H1 (cell line): ENCODE data around the gene CPLANE1. TPM values are rescaled to one million over a fixed set of nuclear protein-coding genes. Genes with fewer than 3 reads are reported as not detected.

Source experiments
- EP300 ChIP-seq, 2 experiments: IDR thresholded peaks; 1 replicate in 1 of 2; 2 replicates in 1 of 2; pipeline ENCODE4 v1.6.1; 2011 to 2012; ENCODE audit warnings: low read depth in 2 of 2, low read length in 2 of 2, mild to moderate bottlenecking in 2 of 2, borderline replicate concordance in 1 of 2, inconsistent platforms in 1 of 2, moderate library complexity in 1 of 2
- FOSL1 ChIP-seq: IDR thresholded peaks from 2 replicates; pipeline ENCODE4 v1.6.1; 2011; ENCODE audit warnings: mild to moderate bottlenecking, low read depth, low read length, moderate library complexity; ENCODE audit not compliant: insufficient read depth
- GABPA ChIP-seq: IDR thresholded peaks from 2 replicates; pipeline ENCODE4 v1.6.1; 2011; ENCODE audit warnings: mild to moderate bottlenecking, low read length, moderate library complexity, borderline replicate concordance; ENCODE audit not compliant: insufficient read depth
- KDM4A ChIP-seq: IDR thresholded peaks from one replicate; pipeline ENCODE4 v1.7.1; 2012; ENCODE audit warnings: low read depth, mild to moderate bottlenecking, moderate library complexity, low read length, inconsistent platforms; ENCODE audit not compliant: severe bottlenecking
- NANOG ChIP-seq: IDR thresholded peaks from 2 replicates; pipeline ENCODE4 v1.6.1; 2011; ENCODE audit warnings: low read length, low read depth, mild to moderate bottlenecking, inconsistent platforms; ENCODE audit not compliant: insufficient read depth, poor library complexity, severe bottlenecking
- RNF2 ChIP-seq: fragments of 200-900, 300-1000 bp; sonication (generic); IDR thresholded peaks from 2 replicates; pipeline ENCODE4 v1.7.1; 2016; ENCODE audit warnings: borderline replicate concordance, low read depth, mild to moderate bottlenecking, antibody characterized with exemption, low read length; ENCODE audit not compliant: poor library complexity, severe bottlenecking; ENCODE audit errors: missing control alignments
- SP4 ChIP-seq: IDR thresholded peaks from 2 replicates; pipeline ENCODE4 v1.6.1; 2012; ENCODE audit warnings: low read length, inconsistent platforms
- polyA plus RNA-seq, 7 experiments: library from polyadenylated mRNA; depleted of rRNA in 3 of 7; stranded (reverse) in 5 of 7; unstranded in 2 of 7; fragments of >200 nt in 5 of 7; fragments of 200-250 nt in 2 of 7; gene quantifications; 1 replicate in 5 of 7; 2 replicates in 1 of 7; 4 replicates in 1 of 7; pipeline versions ENCODE4 v1.2.1 to v1.2.3, GENCODE V29; 2011 to 2013; ENCODE audit warnings: missing spikeins in 2 of 7, mixed read lengths in 2 of 7
- total RNA-seq: library from RNA; stranded (reverse); fragmentation: NEBNext Ultra II Directional; extraction: Animal tissue kit (Norgen Biotek cat#: 25700); gene quantifications from 2 replicates; pipeline ENCODE4 v1.2.1, GENCODE V29; 2021
- TF ChIP-seq, protein P1 (sequence below), 3 experiments: IDR thresholded peaks; 1 replicate in 2 of 3; 2 replicates in 1 of 3; pipeline versions ENCODE4 v1.5.1 to v1.6.1; 2011; ENCODE audit warnings: low read length in 3 of 3, mild to moderate bottlenecking in 3 of 3, inconsistent platforms in 2 of 3, low read depth in 1 of 3, moderate library complexity in 1 of 3; ENCODE audit not compliant: insufficient read depth in 1 of 3; ENCODE audit errors: control extremely low read depth in 1 of 3
- TF ChIP-seq, protein P2 (sequence below): IDR thresholded peaks from 2 replicates; pipeline ENCODE4 v1.6.1; 2011; ENCODE audit warnings: low read length, improper control_type of control experiment

The CPLANE1 gene
- total and polyA plus RNA-seq, 2 of the 8 experiments (the other 6 are each of a cell fraction or from before 2014, with no cell fraction given) = 2.2 to 8.8 TPM

DNA sequence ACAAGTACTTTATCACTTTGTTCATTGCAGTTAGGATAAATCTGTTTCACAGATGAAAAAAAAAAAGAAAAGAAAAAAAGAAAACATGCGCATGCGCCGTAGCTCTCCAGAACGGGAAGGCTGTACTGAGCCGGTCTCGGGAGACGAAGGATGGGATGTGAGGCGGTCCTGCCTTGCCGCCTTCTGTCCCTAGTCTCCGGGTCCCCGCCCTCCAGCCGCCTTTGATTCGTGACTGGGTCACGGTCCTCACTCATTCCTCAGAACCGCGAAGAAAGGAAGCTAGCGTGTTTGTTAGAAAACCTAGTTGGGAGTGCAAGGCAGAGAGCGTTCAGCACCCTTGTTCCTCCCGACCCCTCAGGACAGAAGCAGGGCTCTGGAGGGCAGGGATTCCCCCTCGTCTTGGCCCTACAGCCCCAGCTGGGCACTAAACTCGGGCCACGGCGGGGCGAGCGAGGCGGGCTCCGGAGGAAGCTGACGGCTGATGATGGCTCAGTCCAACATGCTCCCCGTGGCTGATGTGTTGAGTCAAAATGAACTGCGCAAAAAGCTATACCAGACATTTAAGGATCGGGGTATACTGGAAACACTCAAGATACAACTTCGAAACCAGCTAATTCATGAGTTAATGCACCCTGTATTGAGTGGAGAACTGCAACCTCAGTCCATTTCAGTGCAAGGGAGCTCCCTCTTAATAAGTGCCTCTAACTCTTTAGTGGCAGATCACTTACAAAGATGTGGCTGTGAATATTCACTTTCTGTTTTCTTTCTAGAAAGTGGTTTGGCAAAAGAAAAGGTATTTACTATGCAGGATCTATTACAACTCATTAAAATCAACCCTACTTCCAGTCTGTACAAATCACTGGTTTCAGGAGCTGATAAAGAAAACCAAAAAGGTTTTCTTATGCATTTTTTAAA, 40.0 kb downstream of the CPLANE1 start (continued):
- TF ChIP-seq, protein P1, sequence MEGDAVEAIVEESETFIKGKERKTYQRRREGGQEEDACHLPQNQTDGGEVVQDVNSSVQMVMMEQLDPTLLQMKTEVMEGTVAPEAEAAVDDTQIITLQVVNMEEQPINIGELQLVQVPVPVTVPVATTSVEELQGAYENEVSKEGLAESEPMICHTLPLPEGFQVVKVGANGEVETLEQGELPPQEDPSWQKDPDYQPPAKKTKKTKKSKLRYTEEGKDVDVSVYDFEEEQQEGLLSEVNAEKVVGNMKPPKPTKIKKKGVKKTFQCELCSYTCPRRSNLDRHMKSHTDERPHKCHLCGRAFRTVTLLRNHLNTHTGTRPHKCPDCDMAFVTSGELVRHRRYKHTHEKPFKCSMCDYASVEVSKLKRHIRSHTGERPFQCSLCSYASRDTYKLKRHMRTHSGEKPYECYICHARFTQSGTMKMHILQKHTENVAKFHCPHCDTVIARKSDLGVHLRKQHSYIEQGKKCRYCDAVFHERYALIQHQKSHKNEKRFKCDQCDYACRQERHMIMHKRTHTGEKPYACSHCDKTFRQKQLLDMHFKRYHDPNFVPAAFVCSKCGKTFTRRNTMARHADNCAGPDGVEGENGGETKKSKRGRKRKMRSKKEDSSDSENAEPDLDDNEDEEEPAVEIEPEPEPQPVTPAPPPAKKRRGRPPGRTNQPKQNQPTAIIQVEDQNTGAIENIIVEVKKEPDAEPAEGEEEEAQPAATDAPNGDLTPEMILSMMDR (IDR thresholded peaks at IDR 0.05; ENCODE audit: control extremely low read depth in 1 of 3, insufficient read depth in 1 of 3, low read depth in 1 of 3, low read length in 3 of 3) = no peak
- TF ChIP-seq, protein P2, sequence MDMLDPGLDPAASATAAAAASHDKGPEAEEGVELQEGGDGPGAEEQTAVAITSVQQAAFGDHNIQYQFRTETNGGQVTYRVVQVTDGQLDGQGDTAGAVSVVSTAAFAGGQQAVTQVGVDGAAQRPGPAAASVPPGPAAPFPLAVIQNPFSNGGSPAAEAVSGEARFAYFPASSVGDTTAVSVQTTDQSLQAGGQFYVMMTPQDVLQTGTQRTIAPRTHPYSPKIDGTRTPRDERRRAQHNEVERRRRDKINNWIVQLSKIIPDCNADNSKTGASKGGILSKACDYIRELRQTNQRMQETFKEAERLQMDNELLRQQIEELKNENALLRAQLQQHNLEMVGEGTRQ = no peak
- no peak for TF ChIP-seq SP4
- no peak for TF ChIP-seq EP300 (IDR thresholded peaks at IDR 0.05; ENCODE audit: borderline replicate concordance in 1 of 2, low read depth in 2 of 2, low read length in 2 of 2)
- no peak for TF ChIP-seq NANOG
- no peak for TF ChIP-seq KDM4A
- TF ChIP-seq RNF2 = no peak
- TF ChIP-seq GABPA = no peak
- TF ChIP-seq FOSL1 = no peak
